Panc1 (cell line): ENCODE measurements around the gene SLC9C1.

Experiments
- POLR2AphosphoS5 ChIP-seq: IDR thresholded peaks from 2 replicates; pipeline ENCODE4 v1.6.1; 2012; ENCODE audit warnings: mild to moderate bottlenecking, low read depth, low read length, moderate library complexity
- TF ChIP-seq, protein P1 (sequence below): fragments of 450-650 bp; IDR thresholded peaks from 2 replicates; pipeline ENCODE4 v1.5.1; 2017; ENCODE audit warnings: mild to moderate bottlenecking

DNA sequence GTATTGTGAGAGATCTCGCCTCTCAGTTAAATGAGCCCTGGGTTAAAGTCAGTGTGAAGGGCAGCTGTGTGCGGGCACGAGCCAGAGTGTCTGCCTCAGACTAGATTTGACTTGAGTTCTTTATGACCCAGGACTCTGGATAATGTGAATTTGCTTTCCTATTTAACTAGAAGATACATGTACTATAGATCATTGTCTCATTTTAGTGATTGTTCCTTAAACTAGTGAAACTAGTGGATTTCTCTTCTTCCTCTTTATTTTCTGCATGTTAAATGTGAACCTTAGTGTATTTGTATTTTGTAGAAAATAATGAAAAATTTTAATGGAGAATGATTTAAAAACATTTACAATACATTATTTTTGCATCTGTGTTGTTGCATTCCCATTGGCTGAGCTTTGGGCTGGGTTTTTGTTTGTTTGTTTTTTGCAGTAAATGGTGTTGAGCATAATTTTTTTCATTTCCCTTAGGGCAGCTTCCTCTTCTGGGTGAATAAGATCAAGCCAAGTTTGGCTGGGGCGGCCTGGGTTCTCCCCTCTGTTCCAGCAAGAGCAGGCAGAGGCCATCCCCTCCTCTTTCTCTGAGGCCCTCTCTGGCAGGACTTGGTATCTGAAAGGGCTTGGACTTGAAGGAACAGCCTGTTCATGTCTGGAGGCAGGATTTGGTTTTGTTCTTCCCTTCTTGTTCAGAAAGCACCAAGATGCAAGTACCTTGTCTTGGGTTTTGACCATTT is 176.0 kb downstream of the SLC9C1 start:
- TF ChIP-seq, protein P1, sequence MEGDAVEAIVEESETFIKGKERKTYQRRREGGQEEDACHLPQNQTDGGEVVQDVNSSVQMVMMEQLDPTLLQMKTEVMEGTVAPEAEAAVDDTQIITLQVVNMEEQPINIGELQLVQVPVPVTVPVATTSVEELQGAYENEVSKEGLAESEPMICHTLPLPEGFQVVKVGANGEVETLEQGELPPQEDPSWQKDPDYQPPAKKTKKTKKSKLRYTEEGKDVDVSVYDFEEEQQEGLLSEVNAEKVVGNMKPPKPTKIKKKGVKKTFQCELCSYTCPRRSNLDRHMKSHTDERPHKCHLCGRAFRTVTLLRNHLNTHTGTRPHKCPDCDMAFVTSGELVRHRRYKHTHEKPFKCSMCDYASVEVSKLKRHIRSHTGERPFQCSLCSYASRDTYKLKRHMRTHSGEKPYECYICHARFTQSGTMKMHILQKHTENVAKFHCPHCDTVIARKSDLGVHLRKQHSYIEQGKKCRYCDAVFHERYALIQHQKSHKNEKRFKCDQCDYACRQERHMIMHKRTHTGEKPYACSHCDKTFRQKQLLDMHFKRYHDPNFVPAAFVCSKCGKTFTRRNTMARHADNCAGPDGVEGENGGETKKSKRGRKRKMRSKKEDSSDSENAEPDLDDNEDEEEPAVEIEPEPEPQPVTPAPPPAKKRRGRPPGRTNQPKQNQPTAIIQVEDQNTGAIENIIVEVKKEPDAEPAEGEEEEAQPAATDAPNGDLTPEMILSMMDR = no peak
- TF ChIP-seq POLR2AphosphoS5 = no peak
